Stomach (tissue), 4 donors: ENCODE measurements around the gene RASGRP4.

Experiments used
- CTCF ChIP-seq, 7 experiments: fragments of 450-650 bp in 4 of 7; fragments of 200-600 bp in 3 of 7; sonication (generic) in 3 of 7; IDR thresholded peaks; one replicate each; pipeline ENCODE4 v1.5.1; 2016 to 2019; ENCODE audit warnings: antibody characterized with exemption in 7 of 7, control low read depth in 2 of 7, mild to moderate bottlenecking in 1 of 7
- POLR2A ChIP-seq, 4 donors: fragments of 450-650 bp; IDR thresholded peaks; one replicate each; pipeline ENCODE4 v1.6.1; 2016; ENCODE audit warnings: antibody characterized with exemption in 4 of 4, control low read depth in 2 of 4, mild to moderate bottlenecking in 1 of 4, moderate library complexity in 1 of 4
- POLR2AphosphoS5 ChIP-seq, 3 donors: sonication (generic); formaldehyde crosslinking; IDR thresholded peaks; one replicate each; pipeline ENCODE4 v1.6.1; 2016; ENCODE audit warnings: antibody characterized with exemption in 3 of 3

GRCh38 chr19:38421856-38422255 is 4.2 kb downstream of the RASGRP4 start:
- TF ChIP-seq CTCF (IDR thresholded peaks at IDR 0.05) (no peak), POLR2A (IDR thresholded peaks at IDR 0.05) (no peak), POLR2AphosphoS5 (IDR thresholded peaks at IDR 0.05) (no peak)
